Suprapubic skin (tissue), 3 donors: Measurements from ENCODE around the gene PRCD.

Experiments
- EP300 ChIP-seq: sonication (generic); formaldehyde crosslinking; IDR thresholded peaks from one replicate; pipeline ENCODE4 v1.6.1; 2017; ENCODE audit warnings: antibody characterized with exemption
- TF ChIP-seq, protein P1 (sequence below), 2 donors: fragments of 200-600 bp in 1 of 2; fragments of 450-650 bp in 1 of 2; sonication (generic) in 1 of 2; IDR thresholded peaks; one replicate each; pipeline ENCODE4 v1.5.1; 2016 to 2019; ENCODE audit warnings: antibody characterized with exemption in 2 of 2, mild to moderate bottlenecking in 1 of 2, moderate library complexity in 1 of 2

DNA sequence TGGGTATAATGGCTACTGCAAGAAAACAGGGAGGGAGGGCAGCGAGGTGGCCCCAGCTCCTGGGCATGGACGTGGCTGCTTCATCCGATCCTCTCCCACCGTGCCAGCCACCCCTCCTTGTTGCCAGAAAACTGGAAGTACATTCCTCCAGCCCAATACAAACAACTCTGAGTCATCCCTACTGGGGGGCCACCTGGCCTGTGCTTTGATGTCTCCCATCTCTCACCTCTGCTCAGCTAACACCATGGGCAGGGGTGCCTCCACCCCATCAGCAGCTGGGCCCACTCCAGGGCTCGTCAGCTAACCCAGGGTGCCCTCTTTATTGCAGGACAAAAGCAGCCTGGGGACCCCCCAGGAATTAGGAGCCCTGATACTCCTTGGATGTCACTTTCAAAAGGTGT lies 40.6 kb upstream of the PRCD start:
- TF ChIP-seq, protein P1, sequence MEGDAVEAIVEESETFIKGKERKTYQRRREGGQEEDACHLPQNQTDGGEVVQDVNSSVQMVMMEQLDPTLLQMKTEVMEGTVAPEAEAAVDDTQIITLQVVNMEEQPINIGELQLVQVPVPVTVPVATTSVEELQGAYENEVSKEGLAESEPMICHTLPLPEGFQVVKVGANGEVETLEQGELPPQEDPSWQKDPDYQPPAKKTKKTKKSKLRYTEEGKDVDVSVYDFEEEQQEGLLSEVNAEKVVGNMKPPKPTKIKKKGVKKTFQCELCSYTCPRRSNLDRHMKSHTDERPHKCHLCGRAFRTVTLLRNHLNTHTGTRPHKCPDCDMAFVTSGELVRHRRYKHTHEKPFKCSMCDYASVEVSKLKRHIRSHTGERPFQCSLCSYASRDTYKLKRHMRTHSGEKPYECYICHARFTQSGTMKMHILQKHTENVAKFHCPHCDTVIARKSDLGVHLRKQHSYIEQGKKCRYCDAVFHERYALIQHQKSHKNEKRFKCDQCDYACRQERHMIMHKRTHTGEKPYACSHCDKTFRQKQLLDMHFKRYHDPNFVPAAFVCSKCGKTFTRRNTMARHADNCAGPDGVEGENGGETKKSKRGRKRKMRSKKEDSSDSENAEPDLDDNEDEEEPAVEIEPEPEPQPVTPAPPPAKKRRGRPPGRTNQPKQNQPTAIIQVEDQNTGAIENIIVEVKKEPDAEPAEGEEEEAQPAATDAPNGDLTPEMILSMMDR (IDR thresholded peaks at IDR 0.05) = no peak
- TF ChIP-seq EP300 = no peak
